ENCODE data around the gene ITFG1.

DNA sequence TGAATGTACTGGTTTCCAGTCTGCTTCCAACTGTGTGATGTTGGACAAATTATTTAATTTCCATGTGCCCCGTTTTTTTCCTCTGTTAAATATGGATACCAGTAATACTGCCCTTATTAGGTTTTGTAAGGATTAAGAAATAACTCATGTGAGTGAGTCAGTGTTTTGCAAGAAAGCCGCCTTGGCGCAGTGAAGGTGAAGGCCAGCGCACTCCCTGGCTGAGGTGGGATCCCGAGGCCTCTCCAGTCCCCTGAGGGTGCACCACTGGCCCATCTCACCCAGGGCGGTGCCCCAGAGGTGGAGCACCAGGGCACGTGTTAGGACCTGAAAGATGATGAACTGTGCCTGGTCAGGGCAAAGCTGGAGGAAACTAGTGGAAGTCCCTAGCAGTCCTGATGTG is 43.7 kb upstream of the ITFG1 start:
- no peak for TF ChIP-seq EZH2 (IDR thresholded peaks at IDR 0.05; ENCODE audit: borderline replicate concordance, low read length)
- TF ChIP-seq, protein P1, sequence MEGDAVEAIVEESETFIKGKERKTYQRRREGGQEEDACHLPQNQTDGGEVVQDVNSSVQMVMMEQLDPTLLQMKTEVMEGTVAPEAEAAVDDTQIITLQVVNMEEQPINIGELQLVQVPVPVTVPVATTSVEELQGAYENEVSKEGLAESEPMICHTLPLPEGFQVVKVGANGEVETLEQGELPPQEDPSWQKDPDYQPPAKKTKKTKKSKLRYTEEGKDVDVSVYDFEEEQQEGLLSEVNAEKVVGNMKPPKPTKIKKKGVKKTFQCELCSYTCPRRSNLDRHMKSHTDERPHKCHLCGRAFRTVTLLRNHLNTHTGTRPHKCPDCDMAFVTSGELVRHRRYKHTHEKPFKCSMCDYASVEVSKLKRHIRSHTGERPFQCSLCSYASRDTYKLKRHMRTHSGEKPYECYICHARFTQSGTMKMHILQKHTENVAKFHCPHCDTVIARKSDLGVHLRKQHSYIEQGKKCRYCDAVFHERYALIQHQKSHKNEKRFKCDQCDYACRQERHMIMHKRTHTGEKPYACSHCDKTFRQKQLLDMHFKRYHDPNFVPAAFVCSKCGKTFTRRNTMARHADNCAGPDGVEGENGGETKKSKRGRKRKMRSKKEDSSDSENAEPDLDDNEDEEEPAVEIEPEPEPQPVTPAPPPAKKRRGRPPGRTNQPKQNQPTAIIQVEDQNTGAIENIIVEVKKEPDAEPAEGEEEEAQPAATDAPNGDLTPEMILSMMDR (conservative IDR thresholded peaks at IDR 0.05 in 1 of 2, IDR thresholded peaks at IDR 0.05 in 1 of 2; ENCODE audit: extremely low read depth in 1 of 2, insufficient read depth in 1 of 2, low read depth in 1 of 2, low read length in 2 of 2) = no peak
